GM18507 (cell line): Measurements from ENCODE around the gene PC.

Source experiments
- DNase-seq: peaks from one replicate; pipeline ENCODE4 v3.0.0; 2011; ENCODE audit warnings: low read depth; ENCODE audit not compliant: insufficient read length; ENCODE audit errors: extremely low spot score
- FAIRE-seq: peaks from 2 replicates; lab custom pipeline; 2011; peaks lifted over from hg19 to GRCh38; lab: Jason Lieb, UNC

Gene PC

DNA sequence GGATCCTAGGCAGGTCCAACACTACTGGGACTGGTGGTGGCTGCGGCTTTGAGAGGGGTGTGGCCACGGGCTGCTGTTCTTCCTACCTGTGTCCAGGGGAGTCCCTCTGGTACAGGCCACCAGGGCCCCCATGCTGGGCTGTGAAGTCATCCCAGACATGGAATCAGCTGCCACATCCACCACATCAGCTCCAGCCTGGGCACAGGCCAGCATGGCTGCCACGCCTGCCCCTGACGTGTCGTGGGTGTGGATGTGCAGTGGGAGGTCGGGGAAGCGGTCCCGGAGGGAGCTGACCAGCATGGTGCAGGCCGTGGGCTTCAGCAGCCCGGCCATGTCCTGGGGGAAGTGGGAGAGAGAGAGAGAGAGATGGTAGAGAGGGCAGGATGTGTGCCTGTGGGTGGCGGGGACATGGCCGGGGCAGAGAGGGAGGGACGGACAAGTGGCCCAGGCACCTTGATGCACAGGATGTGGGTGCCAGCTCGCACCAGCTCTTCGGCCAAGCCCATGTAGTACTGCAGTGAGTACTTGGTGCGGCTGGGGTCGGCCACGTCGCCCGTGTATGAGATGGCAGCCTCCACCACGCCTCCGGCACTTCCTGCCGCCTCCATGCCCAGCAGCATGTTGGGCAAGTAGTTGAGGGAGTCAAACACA is 107.5 kb downstream of the PC start:
- no peak for FAIRE-seq
- DNase-seq: no peak

DNA sequence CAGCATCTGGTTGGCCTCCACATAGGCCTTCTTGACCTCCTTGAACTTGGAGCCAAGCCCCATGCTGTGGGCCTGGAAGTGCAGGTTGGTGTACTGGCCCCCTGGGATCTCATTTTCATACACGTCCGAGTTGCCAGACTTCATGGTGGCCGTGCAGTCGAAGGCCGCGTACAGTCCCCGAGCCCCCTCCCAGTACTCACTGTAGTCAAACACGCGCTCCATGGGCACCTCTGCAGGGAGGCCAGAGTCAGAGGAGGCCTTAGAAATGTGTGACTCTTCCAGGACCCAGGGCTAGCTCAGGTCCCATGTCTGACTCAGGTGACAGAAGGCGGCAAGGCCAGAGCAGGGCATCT is 108.0 kb downstream of the PC start:
- FAIRE-seq (no peak), DNase-seq (no peak)

GRCh38 chr11:66849501-66850234 is 108.5 kb downstream of the PC start:
- DNase-seq (no peak), FAIRE-seq (no peak)

DNA sequence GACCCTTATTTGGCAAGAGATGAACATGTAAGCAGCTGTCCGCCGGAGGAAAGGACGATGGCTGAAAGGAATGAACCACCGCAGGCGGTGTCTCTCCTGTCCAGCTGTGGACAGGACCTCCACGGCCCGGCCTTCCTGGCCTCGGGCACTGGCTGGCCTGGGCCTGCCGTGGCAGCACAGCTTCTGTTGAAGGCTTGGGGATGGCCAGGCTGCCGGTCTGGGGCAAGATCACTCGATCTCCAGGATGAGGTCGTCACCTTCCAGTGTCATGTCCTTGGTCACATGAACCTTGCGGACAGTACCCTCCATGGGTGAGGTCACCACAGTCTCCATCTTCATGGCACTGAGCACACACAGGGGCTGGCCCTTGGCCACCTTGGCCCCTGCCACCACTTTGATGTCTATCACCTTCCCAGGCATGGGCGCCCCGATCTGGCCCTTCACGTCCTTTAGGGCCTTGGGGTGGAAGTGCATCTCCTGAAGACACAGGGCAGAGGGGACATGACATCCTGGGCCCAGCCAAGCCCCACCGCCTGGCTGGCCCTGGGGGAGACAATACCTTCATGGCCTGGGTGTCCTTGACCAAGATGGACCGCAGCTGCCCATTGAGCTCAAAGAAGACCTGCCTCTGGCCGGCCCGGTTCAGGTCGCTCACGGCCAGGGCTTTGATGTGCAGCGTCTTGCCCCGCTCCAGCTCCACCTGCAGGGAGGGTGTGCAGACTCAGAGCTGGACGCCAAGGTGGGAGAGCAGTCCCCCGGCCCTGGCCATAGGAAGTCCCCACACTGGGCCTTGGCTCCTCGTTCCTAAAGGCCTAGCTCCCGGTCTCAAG is 109.3 kb downstream of the PC start:
- FAIRE-seq: no peak

GRCh38 chr11:66847461-66848232 is 110.5 kb downstream of the PC start:
- DNase-seq (no peak), FAIRE-seq (no peak)

More for the DNA sequence above, 109.3 kb downstream of the PC start:
- DNase-seq: no peak

- DNase-seq: no peak
- no peak for FAIRE-seq
Observed at GRCh38 chr11:66846671-66847091, 111.5 kb downstream of the PC start.

GRCh38 chr11:66845876-66846212 is 112.3 kb downstream of the PC start:
- FAIRE-seq (no peak), DNase-seq (no peak)

DNA sequence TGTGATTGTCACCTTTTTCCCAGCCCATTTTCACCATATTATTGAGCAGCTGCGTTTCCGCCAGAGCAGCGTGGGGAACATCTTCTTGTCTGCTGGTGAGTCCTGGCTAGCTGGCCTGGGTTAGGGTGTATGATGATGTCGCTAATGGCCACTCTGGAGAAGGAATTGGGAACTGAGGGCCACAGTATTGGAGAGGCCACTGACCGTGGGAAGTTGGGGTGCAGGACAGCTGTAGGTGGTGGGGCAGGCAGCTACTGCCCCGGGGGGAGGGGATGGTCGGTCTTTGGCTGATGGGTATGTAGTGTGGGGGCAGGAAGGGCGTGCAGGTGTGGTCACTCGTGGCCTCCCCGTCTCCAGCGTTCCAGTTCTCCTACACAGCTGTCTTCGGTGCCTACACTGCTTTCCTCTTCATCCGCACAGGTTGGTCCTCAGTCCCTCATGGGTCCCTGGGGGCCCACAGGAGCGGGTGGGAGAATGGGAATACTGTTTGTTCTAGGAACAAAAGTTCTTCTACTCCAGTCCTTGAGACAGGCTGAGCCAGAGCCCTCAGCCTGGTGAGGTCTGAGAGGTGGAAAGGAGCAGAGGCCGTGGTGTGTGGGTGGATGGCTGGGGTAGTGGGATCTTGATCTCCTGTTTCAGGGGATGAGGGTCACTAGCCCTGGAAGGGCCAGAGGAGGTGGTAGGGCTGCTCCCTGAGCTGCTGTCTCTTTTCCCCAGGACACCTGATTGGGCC is 112.9 kb downstream of the PC start:
- FAIRE-seq (no peak), DNase-seq (no peak)

DNA sequence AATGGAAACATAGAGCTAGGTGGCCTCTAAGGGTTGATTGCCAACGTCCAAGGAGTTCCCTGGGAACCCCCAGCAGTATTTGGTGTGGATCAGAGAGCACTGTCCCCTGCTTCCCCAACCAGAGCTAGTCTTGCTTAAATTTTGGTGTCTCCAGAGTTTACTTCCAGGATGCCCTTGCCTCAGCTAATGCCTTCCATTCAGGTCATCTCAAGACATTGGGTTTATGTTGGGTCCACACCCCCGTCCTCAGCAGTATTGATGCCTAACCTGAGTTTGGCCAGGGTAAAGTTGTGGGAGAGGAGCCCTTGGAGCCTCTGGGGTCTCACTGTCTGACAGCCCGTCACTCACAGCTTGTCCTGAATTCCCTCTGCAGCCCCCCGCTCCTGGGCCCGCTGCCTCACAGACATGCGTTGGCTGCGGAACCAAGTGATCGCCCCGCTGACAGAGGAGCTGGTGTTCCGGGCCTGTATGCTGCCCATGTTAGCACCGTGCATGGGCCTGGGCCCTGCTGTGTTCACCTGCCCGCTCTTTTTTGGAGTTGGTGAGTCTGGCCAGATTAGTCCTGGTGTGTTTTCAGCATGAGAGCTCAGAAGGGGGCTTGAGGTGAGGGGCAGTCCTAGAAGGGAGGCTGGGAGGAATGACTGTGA is 113.6 kb downstream of the PC start:
- no peak for DNase-seq
- FAIRE-seq: no peak

DNA sequence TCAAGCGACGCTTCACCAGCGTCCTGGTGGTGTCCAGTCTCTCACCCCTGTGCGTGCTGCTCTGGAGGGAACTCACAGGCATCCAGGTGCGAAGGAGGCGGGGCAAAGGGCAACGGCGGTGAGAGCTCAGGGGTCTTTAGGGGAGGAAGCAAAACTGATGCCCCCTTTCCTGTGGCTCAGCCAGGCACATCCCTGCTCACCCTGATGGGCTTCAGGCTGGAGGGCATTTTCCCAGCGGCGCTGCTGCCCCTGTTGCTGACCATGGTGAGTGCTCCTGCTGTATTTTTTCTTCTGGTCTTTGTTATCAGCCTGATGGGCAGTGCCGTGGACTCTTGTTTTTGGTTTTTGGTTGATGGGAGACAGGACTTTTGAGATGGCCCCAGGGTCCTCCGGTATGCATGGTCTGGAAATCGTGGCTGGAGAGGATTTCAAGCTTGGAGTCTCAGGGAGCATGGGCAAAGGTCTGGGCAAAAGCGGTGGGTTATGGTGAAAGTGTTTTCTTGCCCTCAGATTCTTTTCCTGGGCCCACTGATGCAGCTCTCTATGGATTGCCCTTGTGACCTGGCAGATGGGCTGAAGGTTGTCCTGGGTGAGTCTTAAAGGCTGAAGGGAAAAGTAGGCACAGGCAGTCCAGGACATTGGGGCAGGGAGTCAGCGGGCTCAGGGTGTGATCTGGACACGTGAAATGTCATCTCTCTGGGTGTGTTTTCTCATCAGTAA is 114.2 kb downstream of the PC start:
- DNase-seq (no peak), FAIRE-seq (no peak)

DNA sequence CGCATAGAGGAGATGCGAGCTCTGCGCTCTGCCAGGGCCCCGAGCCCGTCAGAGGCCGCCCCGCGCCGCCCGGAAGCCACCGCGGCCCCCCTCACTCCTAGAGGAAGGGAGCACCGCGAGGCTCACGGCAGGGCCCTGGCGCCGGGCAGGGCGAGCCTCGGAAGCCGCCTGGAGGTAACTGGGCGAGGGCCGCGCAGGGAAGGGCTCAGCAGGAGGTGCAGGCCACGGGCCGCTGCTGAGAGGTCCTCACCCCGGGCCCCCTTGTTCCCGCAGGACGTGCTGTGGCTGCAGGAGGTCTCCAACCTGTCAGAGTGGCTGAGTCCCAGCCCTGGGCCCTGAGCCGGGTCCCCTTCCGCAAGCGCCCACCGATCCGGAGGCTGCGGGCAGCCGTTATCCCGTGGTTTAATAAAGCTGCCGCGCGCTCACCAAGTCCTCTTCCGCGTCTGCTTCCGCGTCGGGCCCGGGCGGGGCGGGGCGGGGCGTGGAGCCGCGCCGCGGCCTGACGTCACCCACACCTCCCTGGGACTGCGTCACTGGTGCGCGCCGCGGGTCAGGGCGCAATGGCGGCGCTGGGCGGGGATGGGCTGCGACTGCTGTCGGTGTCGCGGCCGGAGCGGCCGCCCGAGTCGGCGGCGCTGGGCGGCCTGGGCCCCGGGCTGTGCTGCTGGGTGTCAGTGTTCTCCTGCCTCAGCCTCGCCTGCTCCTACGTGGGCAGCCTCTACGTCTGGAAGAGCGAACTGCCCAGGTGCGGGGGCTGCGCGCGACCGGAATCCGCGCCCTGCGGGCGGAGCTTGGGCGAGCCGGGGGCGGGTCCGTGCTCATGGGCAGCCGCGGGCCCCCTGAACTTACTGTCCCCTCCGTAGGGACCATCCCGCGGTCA is 115.0 kb downstream of the PC start, which contains the start of gene RCE1:
Gene RCE1, plus strand, starts transcription at position 546 of the 880 bp plus-strand sequence. Its CDS starts 15 bp downstream, at position 561.
- DNase-seq (peak; percentile 92), FAIRE-seq (peak; percentile 80)

- DNase-seq (no peak), FAIRE-seq (no peak)
Observed at GRCh38 chr11:66842501-66842895, 115.7 kb downstream of the PC start.

- no peak for FAIRE-seq
- no peak for DNase-seq
Observed at GRCh38 chr11:66841861-66842260, 116.3 kb downstream of the PC start.

- DNase-seq (no peak), FAIRE-seq (no peak)
Observed at GRCh38 chr11:66840317-66841091, 117.7 kb downstream of the PC start.

- FAIRE-seq: no peak
- DNase-seq: no peak
Observed at GRCh38 chr11:66835768-66836405, 122.3 kb downstream of the PC start.

GRCh38 chr11:66834943-66835342 is 123.2 kb downstream of the PC start:
- DNase-seq (no peak), FAIRE-seq (no peak)
